HG02588 (cell line): ENCODE results near the gene RPP14.
"Not testable (repeated sequence)": the region's sequence is repeated elsewhere in the genome, so short reads cannot be mapped to it uniquely, and the experiment has no call there.

Experiments
- ATAC-seq: cut with Tn5 transposase; IDR thresholded peaks from one replicate; pipeline ENCODE4 v1.9.1; 2021; ENCODE audit warnings: mild to moderate bottlenecking, moderate library complexity; ENCODE audit not compliant: unreplicated experiment

RPP14 gene

GRCh38 chr3:58329922-58330413 lies 23.9 kb downstream of the RPP14 start:
- ATAC-seq = no peak

- no peak for ATAC-seq
Observed at GRCh38 chr3:58331593-58332152, 25.6 kb downstream of the RPP14 start.

GRCh38 chr3:58332575-58333188 lies 26.6 kb downstream of the RPP14 start, which contains the start of gene PXK:
Gene PXK (plus strand): TSS chr3:58332892. CDS start chr3:58332989, 97 bp downstream.
- peak; percentile 93 for ATAC-seq

- ATAC-seq = peak; percentile 34
Observed at GRCh38 chr3:58333206-58334012, 27.4 kb downstream of the RPP14 start.

- ATAC-seq = no peak
Observed at GRCh38 chr3:58334013-58334321, 27.9 kb downstream of the RPP14 start.

GRCh38 chr3:58334506-58334884 lies 28.4 kb downstream of the RPP14 start:
- no peak for ATAC-seq

- no peak for ATAC-seq
Observed at GRCh38 chr3:58335652-58335947, 29.6 kb downstream of the RPP14 start.

GRCh38 chr3:58336135-58336882 lies 30.3 kb downstream of the RPP14 start:
- no peak for ATAC-seq

GRCh38 chr3:58337190-58337589 lies 31.1 kb downstream of the RPP14 start:
- ATAC-seq = no peak

GRCh38 chr3:58339146-58339545 lies 33.1 kb downstream of the RPP14 start:
- not testable (repeated sequence) for ATAC-seq

GRCh38 chr3:58340594-58341244 lies 34.7 kb downstream of the RPP14 start:
- ATAC-seq = no peak

- ATAC-seq = no peak
Observed at GRCh38 chr3:58341376-58341775, 35.3 kb downstream of the RPP14 start.

GRCh38 chr3:58342676-58343075 lies 36.6 kb downstream of the RPP14 start:
- ATAC-seq = no peak

GRCh38 chr3:58345457-58345856 lies 39.4 kb downstream of the RPP14 start:
- no peak for ATAC-seq

- no peak for ATAC-seq
Observed at GRCh38 chr3:58346368-58346767, 40.3 kb downstream of the RPP14 start.

- no peak for ATAC-seq
Observed at GRCh38 chr3:58347984-58348383, 41.9 kb downstream of the RPP14 start.

GRCh38 chr3:58349792-58350626 lies 44.0 kb downstream of the RPP14 start:
- ATAC-seq = peak; percentile 85

- ATAC-seq = no peak
Observed at GRCh38 chr3:58350627-58351013, 44.6 kb downstream of the RPP14 start.

GRCh38 chr3:58351920-58352319 lies 45.9 kb downstream of the RPP14 start:
- ATAC-seq = no peak

- ATAC-seq = no peak
Observed at GRCh38 chr3:58352626-58353025, 46.6 kb downstream of the RPP14 start.
